ENCODE measurements around the gene NELL1.
"Not testable (repeated sequence)": the region's sequence is repeated elsewhere in the genome, so short reads cannot be mapped to it uniquely, and the experiment has no call there.

The NELL1 gene

GRCh38 chr11:21132146-21132720 is 462.8 kb downstream of the NELL1 start:
- DNase-seq = no peak

GRCh38 chr11:21133244-21133643 is 463.9 kb downstream of the NELL1 start:
- DNase-seq = no peak

GRCh38 chr11:21133722-21134121 is 464.3 kb downstream of the NELL1 start:
- DNase-seq = no peak

GRCh38 chr11:21137803-21138202 is 468.4 kb downstream of the NELL1 start:
- no peak for DNase-seq

GRCh38 chr11:21141557-21141956 is 472.2 kb downstream of the NELL1 start:
- not testable (repeated sequence) for DNase-seq

DNA sequence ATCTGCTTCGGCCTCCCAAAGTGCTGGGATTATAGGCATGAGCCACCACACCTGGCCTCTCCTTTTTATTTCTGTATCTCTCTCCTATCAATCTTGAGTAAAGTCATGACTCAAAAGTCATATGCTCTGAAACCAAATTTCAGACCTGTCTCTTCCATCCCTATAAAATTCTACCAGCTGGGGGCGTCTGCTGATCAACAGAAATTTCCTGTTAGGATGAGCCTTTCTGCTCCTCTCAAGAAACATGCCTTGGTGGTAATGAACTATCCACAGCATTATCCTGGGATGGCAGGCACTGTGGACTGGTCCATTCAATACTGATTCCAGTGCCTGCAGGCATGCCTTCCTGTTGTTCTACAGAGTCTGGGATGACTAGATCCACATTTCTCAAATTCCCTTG is 472.6 kb downstream of the NELL1 start:
- no peak for DNase-seq

DNA sequence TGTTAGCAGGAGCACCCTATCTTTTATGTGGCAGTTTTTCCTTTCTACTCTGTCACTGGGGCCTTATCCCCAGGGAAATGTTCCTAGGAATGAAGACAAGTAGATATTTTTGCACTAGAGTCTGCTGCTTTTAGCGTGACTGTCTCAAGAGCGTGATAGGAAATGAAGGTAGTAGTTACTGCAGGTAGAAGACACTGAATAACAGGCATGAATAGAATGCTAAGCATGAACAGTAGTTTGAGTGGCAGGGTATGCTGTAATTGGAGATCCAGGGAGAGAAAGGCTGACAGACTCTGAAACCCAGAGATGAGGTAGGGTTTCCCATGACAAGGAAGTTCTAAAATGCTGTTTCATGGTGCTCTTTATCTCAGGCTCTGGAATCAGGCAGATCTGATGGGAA is 475.1 kb downstream of the NELL1 start:
- no peak for DNase-seq

- DNase-seq = no peak
Measured at GRCh38 chr11:21148376-21148775, 479.0 kb downstream of the NELL1 start.

DNA sequence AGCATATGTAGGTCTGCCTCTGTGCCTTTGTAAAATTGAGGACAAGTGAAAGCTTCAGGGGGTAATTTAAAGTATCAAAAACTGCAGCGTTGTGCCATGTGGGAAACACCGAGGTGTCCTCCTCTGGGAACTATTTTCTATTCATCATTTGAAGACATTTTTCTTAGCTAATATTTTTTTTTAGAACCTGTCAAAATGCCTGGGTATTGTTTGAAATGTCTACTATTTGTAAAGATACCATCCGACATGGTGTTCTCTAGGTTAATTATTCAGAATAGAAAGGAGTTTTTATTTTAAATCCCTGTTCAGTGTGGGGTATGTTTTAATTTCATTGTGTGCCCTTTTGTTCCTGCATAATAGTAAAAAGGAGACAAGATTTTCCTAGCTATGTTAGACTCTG is 490.8 kb downstream of the NELL1 start:
- DNase-seq = no peak

DNA sequence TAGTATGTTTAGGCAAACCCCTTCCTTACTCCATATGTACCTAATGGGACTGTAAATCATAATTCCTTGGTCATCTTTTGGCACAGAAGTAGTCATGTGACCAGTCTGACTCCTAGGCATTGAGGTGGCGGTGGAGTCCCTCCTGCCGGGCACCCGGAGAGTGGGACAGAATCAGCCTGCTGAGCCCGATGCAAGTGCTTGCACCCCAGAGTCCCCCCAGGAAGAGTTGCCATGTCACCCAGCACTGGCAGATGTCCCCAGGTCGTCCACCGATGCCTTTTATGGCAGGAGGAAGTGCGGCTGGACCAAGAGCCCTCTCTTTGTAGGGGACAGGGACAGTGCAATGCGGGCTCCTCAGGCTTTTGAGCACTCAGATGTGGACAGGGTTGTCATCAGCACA is 500.3 kb downstream of the NELL1 start:
- no peak for DNase-seq

- DNase-seq = no peak
Measured at GRCh38 chr11:21173476-21173875, 504.1 kb downstream of the NELL1 start.

GRCh38 chr11:21174781-21175180 is 505.4 kb downstream of the NELL1 start:
- DNase-seq = no peak

DNA sequence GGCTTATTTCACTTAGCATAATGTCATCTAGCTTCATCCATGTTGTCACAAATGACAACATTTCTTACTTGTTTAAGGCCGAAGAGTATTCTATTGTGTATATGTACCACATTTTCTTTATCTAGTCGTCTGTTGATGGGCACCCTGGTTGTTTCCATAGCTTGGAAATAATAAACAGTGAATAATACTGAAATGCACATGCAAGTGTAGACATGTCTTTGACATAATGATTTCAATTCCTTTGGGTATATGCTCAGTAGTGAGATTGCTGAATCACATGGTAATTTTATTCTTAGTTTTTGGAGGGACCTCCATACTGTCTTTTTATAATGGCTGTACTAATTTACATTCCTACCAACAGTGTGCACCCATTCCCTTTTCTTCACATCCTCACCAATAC is 508.0 kb downstream of the NELL1 start:
- DNase-seq = no peak

GRCh38 chr11:21179770-21180169 is 510.4 kb downstream of the NELL1 start:
- no peak for DNase-seq

DNA sequence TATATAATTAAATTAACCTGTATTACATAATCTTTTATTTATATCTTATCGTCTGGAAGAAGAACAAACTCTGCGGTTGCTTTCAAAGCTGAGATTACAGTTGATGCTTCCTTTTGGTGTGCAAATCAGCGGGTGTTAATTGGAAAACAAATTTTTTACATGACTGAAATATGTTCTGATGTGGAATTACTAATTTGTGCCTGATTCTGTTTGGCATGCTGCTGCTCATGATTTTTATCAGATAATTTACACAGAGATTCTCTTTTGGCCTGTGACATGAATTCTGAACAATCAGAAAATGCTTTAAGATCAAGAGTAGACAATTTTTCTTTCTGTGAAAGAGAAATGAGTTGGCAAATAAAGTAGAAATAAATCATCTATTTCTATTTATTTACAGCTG is 510.8 kb downstream of the NELL1 start:
- no peak for DNase-seq

- DNase-seq = no peak
Measured at GRCh38 chr11:21185959-21186358, 516.6 kb downstream of the NELL1 start.

DNA sequence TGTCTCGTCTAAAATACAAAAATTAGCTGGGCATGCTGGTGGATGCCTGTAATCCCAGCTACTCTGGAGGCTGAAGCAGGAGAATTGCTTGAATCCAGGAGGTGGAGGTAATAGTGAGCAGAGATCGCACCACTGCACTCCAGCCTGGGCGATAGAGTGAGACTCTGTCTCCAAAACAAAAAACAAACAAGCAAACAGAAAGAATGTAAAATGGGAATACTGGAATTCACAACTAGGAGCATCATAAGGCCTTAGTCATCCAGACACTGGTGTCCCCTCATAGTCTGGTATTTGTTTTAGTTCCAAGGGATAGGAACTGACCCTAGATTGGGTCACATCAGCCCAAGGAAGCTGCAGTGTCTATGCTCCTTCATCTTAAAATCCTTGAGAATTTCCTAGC is 520.8 kb downstream of the NELL1 start:
- no peak for DNase-seq

DNA sequence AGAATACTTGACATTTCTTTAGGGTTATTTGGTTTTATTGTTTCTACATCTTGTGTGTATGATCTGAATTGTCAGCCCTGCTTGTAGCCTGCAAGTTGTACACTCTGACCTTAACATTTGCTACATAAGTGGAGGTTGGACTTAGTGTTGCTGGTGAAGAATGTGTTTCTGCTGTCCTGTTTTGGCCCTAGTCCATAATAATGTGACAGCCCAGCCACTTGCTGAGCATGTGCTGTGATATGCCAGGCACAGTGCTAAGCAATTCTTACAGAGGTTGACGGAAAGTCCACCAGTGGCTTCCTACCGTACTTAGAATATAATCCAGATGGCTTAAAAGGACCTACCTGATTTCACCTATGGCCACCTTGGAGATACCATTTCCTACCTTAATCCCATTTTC is 526.6 kb downstream of the NELL1 start:
- DNase-seq = no peak

DNA sequence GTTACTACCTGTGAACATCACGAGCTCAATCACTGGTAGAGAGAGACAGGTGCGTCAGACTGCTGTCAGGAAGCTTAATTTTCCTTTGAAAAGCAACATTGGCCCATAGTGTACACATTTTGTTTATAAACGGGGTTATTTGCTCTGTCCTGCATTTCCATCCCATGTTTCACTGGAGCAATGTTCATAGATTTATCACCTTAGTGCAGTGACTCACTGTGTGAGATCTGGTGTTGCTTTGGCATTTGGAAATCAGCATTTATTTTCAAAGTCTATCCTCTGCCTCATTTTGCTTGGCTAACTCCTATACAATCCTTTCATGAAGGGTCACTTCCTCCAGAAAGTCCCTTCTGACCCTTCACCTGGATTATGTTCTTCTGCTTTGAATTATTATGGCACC is 529.1 kb downstream of the NELL1 start:
- no peak for DNase-seq

- DNase-seq = no peak
Measured at GRCh38 chr11:21205205-21205604, 535.8 kb downstream of the NELL1 start.

DNA sequence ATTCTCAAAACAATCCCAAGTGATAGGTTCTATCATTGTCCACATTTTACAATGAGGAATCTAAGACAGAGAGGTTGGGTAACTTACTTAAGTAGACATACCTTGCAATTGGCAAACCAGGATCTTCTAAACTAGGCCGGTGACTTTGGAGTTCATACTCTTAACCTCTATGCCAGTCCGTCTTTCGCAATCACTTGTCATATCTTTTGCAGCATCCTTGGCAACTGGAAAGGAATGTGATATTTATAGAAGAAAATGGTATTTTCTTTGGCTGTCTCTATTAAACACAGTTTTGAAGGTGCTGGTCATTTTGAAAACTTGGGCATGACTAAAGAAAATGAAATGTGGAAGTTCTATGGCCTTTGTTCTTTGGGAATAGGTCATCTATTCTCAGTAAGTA is 556.5 kb downstream of the NELL1 start:
- DNase-seq = no peak

GRCh38 chr11:21229224-21229623 is 559.8 kb downstream of the NELL1 start:
- DNase-seq = no peak

GRCh38 chr11:21250196-21250595 is 580.8 kb downstream of the NELL1 start:
- DNase-seq = no peak

DNA sequence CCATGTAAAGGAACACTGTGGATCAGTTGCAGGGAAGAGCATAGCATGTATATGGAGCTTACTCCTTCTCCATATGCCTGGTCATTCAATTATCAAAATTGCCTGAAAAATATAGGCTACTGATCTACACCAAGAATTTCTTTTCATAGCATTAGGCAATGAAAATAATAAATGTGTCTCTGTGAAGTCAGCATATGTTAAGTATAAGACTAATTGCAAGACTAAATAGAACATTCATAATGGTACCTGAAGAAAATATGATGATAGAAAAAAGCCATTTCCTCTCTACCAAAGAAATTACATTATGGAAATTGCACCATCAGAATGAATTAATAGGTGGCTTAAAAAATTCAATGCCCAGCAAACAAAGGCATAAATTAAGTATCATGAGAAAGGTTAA is 584.7 kb downstream of the NELL1 start:
- DNase-seq = no peak

- DNase-seq = no peak
Measured at GRCh38 chr11:21254790-21255189, 585.4 kb downstream of the NELL1 start.

DNA sequence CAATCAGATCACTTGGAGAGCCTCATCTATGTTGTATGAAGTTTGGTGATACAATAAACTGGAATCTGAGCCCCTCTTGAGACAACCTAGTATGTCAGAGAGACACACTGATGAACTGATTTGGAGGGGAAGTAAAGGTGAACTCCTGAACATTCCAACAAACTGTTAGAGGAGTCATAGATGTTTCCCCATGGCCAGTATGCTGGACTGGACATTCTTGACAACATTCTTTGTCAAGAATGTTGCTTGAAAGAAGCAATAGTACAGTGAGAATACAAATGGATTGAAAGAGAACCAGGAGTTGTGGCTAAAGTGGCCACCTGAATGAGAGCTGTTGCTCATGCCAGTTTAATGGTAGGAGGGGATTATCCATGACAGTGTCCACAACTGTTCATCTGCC is 588.1 kb downstream of the NELL1 start:
- DNase-seq = no peak

Data from NCI-H1105 (cell line).